ENCODE data around the gene CYFIP2. TPM values are rescaled to one million over a fixed set of nuclear protein-coding genes. Genes with fewer than 3 reads are reported as not detected.
A peak's percentile ranks its signal among the peaks of the same experiment; 100 is the strongest.
"Not testable (repeated sequence)": the region's sequence is repeated elsewhere in the genome, so short reads cannot be mapped to it uniquely, and the experiment has no call there.

The CYFIP2 gene
- polyA plus RNA-seq, 1 donor, result 27.9 TPM

- WGBS (ENCODE audit: insufficient coverage, low lambda C conversion rate), result 90% methylated on average over 2 of the region's 6 CpGs
- no peaks in the 10 kb centered on the region for H3K27me3 ChIP-seq (ENCODE audit: control insufficient read depth, insufficient read depth, low read length)
Observed at GRCh38 chr5:157232706-157233105, 33.2 kb upstream of the CYFIP2 start.

GRCh38 chr5:157233515-157233914, 32.4 kb upstream of the CYFIP2 start:
- Histone ChIP-seq H3K27ac (ENCODE audit: low read length) (no peak overlapping the region), H3K4me3 (ENCODE audit: low read length) (no peak overlapping the region), H3K36me3 (ENCODE audit: control insufficient read depth, insufficient read depth, low read length) (no peaks in the 10 kb centered on the region), H3K9me3 (ENCODE audit: control insufficient read depth, low read depth, low read length) (no peaks in the 10 kb centered on the region), H3K4me1 (ENCODE audit: control insufficient read depth, insufficient read depth, low read length) (no peaks in the 10 kb centered on the region), H3K27me3 (ENCODE audit: control insufficient read depth, insufficient read depth, low read length) (no peaks in the 10 kb centered on the region)
- no peak for DNase-seq
- WGBS (ENCODE audit: insufficient coverage, low lambda C conversion rate), result 100% methylated on average over 1 of the region's 3 CpGs

More at GRCh38 chr5:157232706-157233105, 33.2 kb upstream of the CYFIP2 start:
- H3K4me3 ChIP-seq (ENCODE audit: low read length), result no peak overlapping the region
- DNase-seq, result no peak
- no peaks in the 10 kb centered on the region for H3K4me1 ChIP-seq (ENCODE audit: control insufficient read depth, insufficient read depth, low read length)
- no peaks in the 10 kb centered on the region for H3K36me3 ChIP-seq (ENCODE audit: control insufficient read depth, insufficient read depth, low read length)
- no peak overlapping the region for H3K27ac ChIP-seq (ENCODE audit: low read length)
- no peaks in the 10 kb centered on the region for H3K9me3 ChIP-seq (ENCODE audit: control insufficient read depth, low read depth, low read length)

- 94% methylated on average over 2 of the region's 3 CpGs for WGBS (ENCODE audit: insufficient coverage, low lambda C conversion rate)
- Histone ChIP-seq H3K4me1 (ENCODE audit: control insufficient read depth, insufficient read depth, low read length) (no peaks in the 10 kb centered on the region), H3K4me3 (ENCODE audit: low read length) (no peak overlapping the region), H3K27me3 (ENCODE audit: control insufficient read depth, insufficient read depth, low read length) (no peaks in the 10 kb centered on the region), H3K9me3 (ENCODE audit: control insufficient read depth, low read depth, low read length) (no peaks in the 10 kb centered on the region), H3K27ac (ENCODE audit: low read length) (no peak overlapping the region), H3K36me3 (ENCODE audit: control insufficient read depth, insufficient read depth, low read length) (no peaks in the 10 kb centered on the region)
- no peak for DNase-seq
Observed at GRCh38 chr5:157236423-157236822, 29.5 kb upstream of the CYFIP2 start.

GRCh38 chr5:157241483-157241882, 24.4 kb upstream of the CYFIP2 start:
- no peak for DNase-seq
- Histone ChIP-seq H3K27me3 (ENCODE audit: control insufficient read depth, insufficient read depth, low read length) (peaks cover 3% of the 10 kb centered on the region), H3K36me3 (ENCODE audit: control insufficient read depth, insufficient read depth, low read length) (no peaks in the 10 kb centered on the region), H3K4me1 (ENCODE audit: control insufficient read depth, insufficient read depth, low read length) (no peaks in the 10 kb centered on the region), H3K4me3 (ENCODE audit: low read length) (no peak overlapping the region), H3K27ac (ENCODE audit: low read length) (no peak overlapping the region), H3K9me3 (ENCODE audit: control insufficient read depth, low read depth, low read length) (no peaks in the 10 kb centered on the region)
- WGBS (ENCODE audit: insufficient coverage, low lambda C conversion rate), result no CpG with 5 or more reads among the region's 4 CpGs

- not testable (repeated sequence) for H3K4me1 ChIP-seq (ENCODE audit: control insufficient read depth, insufficient read depth, low read length); DNase-seq; H3K27ac ChIP-seq (ENCODE audit: low read length); H3K27me3 ChIP-seq (ENCODE audit: control insufficient read depth, insufficient read depth, low read length); H3K9me3 ChIP-seq (ENCODE audit: control insufficient read depth, low read depth, low read length); H3K36me3 ChIP-seq (ENCODE audit: control insufficient read depth, insufficient read depth, low read length); H3K4me3 ChIP-seq (ENCODE audit: low read length)
- WGBS (ENCODE audit: insufficient coverage, low lambda C conversion rate), result no CpG with 5 or more reads among the region's 7 CpGs
Observed at GRCh38 chr5:157244704-157245103, 21.2 kb upstream of the CYFIP2 start.

GRCh38 chr5:157245476-157245875, 20.4 kb upstream of the CYFIP2 start:
- H3K27ac ChIP-seq (ENCODE audit: low read length), result no peak overlapping the region
- H3K9me3 ChIP-seq (ENCODE audit: control insufficient read depth, low read depth, low read length), result no peaks in the 10 kb centered on the region
- peaks cover 4% of the 10 kb centered on the region for H3K4me1 ChIP-seq (ENCODE audit: control insufficient read depth, insufficient read depth, low read length)
- no peak for DNase-seq
- 0% methylated on average over 1 of the region's 4 CpGs for whole genome bisulfite sequencing (ENCODE audit: insufficient coverage, low lambda C conversion rate)
- no peaks in the 10 kb centered on the region for H3K36me3 ChIP-seq (ENCODE audit: control insufficient read depth, insufficient read depth, low read length)
- no peak overlapping the region for H3K4me3 ChIP-seq (ENCODE audit: low read length)
- H3K27me3 ChIP-seq (ENCODE audit: control insufficient read depth, insufficient read depth, low read length), result peaks cover 3% of the 10 kb centered on the region

GRCh38 chr5:157245886-157246285, 20.0 kb upstream of the CYFIP2 start:
- no peak for DNase-seq
- Histone ChIP-seq H3K27ac (ENCODE audit: low read length) (no peak overlapping the region), H3K9me3 (ENCODE audit: control insufficient read depth, low read depth, low read length) (no peaks in the 10 kb centered on the region), H3K27me3 (ENCODE audit: control insufficient read depth, insufficient read depth, low read length) (peaks cover 3% of the 10 kb centered on the region), H3K36me3 (ENCODE audit: control insufficient read depth, insufficient read depth, low read length) (no peaks in the 10 kb centered on the region), H3K4me3 (ENCODE audit: low read length) (no peak overlapping the region), H3K4me1 (ENCODE audit: control insufficient read depth, insufficient read depth, low read length) (peaks cover 4% of the 10 kb centered on the region)
- no CpG with 5 or more reads among the region's 4 CpGs for WGBS (ENCODE audit: insufficient coverage, low lambda C conversion rate)

- Histone ChIP-seq H3K27ac (ENCODE audit: low read length) (no peak overlapping the region), H3K36me3 (ENCODE audit: control insufficient read depth, insufficient read depth, low read length) (no peaks in the 10 kb centered on the region), H3K4me3 (ENCODE audit: low read length) (no peak overlapping the region), H3K9me3 (ENCODE audit: control insufficient read depth, low read depth, low read length) (no peaks in the 10 kb centered on the region), H3K4me1 (ENCODE audit: control insufficient read depth, insufficient read depth, low read length) (peaks cover 4% of the 10 kb centered on the region), H3K27me3 (ENCODE audit: control insufficient read depth, insufficient read depth, low read length) (no peaks in the 10 kb centered on the region)
- DNase-seq, result no peak
Observed at GRCh38 chr5:157247267-157247666, 18.7 kb upstream of the CYFIP2 start.

- H3K9me3 ChIP-seq (ENCODE audit: control insufficient read depth, low read depth, low read length), result no peaks in the 10 kb centered on the region
- 96% methylated on average over 4 of the region's 11 CpGs for WGBS (ENCODE audit: insufficient coverage, low lambda C conversion rate)
- peak in 1 of 2 donors; percentile 60 for DNase-seq
- no peak overlapping the region for H3K4me3 ChIP-seq (ENCODE audit: low read length)
- peaks cover 4% of the 10 kb centered on the region for H3K4me1 ChIP-seq (ENCODE audit: control insufficient read depth, insufficient read depth, low read length)
- no peak overlapping the region for H3K27ac ChIP-seq (ENCODE audit: low read length)
- H3K36me3 ChIP-seq (ENCODE audit: control insufficient read depth, insufficient read depth, low read length), result no peaks in the 10 kb centered on the region
- H3K27me3 ChIP-seq (ENCODE audit: control insufficient read depth, insufficient read depth, low read length), result no peaks in the 10 kb centered on the region
Observed at GRCh38 chr5:157248821-157249470, 17.0 kb upstream of the CYFIP2 start.

GRCh38 chr5:157252711-157253465, 13.0 kb upstream of the CYFIP2 start:
- H3K27me3 ChIP-seq (ENCODE audit: control insufficient read depth, insufficient read depth, low read length), result no peaks in the 10 kb centered on the region
- no CpG with 5 or more reads among the region's 4 CpGs for whole genome bisulfite sequencing (ENCODE audit: insufficient coverage, low lambda C conversion rate)
- H3K9me3 ChIP-seq (ENCODE audit: control insufficient read depth, low read depth, low read length), result no peaks in the 10 kb centered on the region
- H3K4me1 ChIP-seq (ENCODE audit: control insufficient read depth, insufficient read depth, low read length), result peaks cover 4% of the 10 kb centered on the region
- no peak overlapping the region for H3K27ac ChIP-seq (ENCODE audit: low read length)
- no peaks in the 10 kb centered on the region for H3K36me3 ChIP-seq (ENCODE audit: control insufficient read depth, insufficient read depth, low read length)
- no peak overlapping the region for H3K4me3 ChIP-seq (ENCODE audit: low read length)
- DNase-seq, result peak in 1 of 2 donors; percentile 20

GRCh38 chr5:157253547-157253946, 12.4 kb upstream of the CYFIP2 start:
- H3K9me3 ChIP-seq (ENCODE audit: control insufficient read depth, low read depth, low read length), result no peaks in the 10 kb centered on the region
- H3K27ac ChIP-seq (ENCODE audit: low read length), result no peak overlapping the region
- H3K4me1 ChIP-seq (ENCODE audit: control insufficient read depth, insufficient read depth, low read length), result peaks cover 4% of the 10 kb centered on the region
- H3K27me3 ChIP-seq (ENCODE audit: control insufficient read depth, insufficient read depth, low read length), result no peaks in the 10 kb centered on the region
- no CpG with 5 or more reads among the region's 2 CpGs for WGBS (ENCODE audit: insufficient coverage, low lambda C conversion rate)
- H3K4me3 ChIP-seq (ENCODE audit: low read length), result no peak overlapping the region
- DNase-seq, result peak in 1 of 2 donors; percentile 37
- H3K36me3 ChIP-seq (ENCODE audit: control insufficient read depth, insufficient read depth, low read length), result no peaks in the 10 kb centered on the region

Measured in large intestine (tissue), 3 donors.